ENCODE measurements around the gene ZNF428.

ZNF428 gene

GRCh38 chr19:43667126-43667875 lies 47.9 kb upstream of the ZNF428 start:
- Histone ChIP-seq H3K9me3 (ENCODE audit: control insufficient read depth, insufficient read depth, low read length) (no peaks in the 10 kb centered on the region), H3K9me2 (replicated peaks; ENCODE audit: control insufficient read depth, low read length) (no peaks in the 10 kb centered on the region), H3K4me3 (ENCODE audit: low read length) (peak overlapping the region; percentile 54), H3K36me3 (ENCODE audit: control insufficient read depth, low read length) (no peaks in the 10 kb centered on the region), H3K79me2 (ENCODE audit: control insufficient read depth, low read length) (no peaks in the 10 kb centered on the region), H3F3A (ENCODE audit: control insufficient read depth, insufficient read depth) (no peaks in the 10 kb centered on the region), H3K27ac (ENCODE audit: low read depth, low read length) (no peak overlapping the region), H4K20me1 (ENCODE audit: control insufficient read depth, insufficient read depth, low read depth, low read length) (no peaks in the 10 kb centered on the region), H3K27me3 (ENCODE audit: control insufficient read depth, low read length) (peaks cover 30% of the 10 kb centered on the region), H3K4me2 (ENCODE audit: low read length) (peak overlapping the region; percentile 62; the same call in 1 of the 2 replicates), H3K4me1 (ENCODE audit: control insufficient read depth, low read length) (peaks cover 29% of the 10 kb centered on the region)
- TF ChIP-seq EZH2phosphoT487 (IDR thresholded peaks at IDR 0.05; ENCODE audit: borderline replicate concordance, low read length) = no peak
- TF ChIP-seq, protein P1, sequence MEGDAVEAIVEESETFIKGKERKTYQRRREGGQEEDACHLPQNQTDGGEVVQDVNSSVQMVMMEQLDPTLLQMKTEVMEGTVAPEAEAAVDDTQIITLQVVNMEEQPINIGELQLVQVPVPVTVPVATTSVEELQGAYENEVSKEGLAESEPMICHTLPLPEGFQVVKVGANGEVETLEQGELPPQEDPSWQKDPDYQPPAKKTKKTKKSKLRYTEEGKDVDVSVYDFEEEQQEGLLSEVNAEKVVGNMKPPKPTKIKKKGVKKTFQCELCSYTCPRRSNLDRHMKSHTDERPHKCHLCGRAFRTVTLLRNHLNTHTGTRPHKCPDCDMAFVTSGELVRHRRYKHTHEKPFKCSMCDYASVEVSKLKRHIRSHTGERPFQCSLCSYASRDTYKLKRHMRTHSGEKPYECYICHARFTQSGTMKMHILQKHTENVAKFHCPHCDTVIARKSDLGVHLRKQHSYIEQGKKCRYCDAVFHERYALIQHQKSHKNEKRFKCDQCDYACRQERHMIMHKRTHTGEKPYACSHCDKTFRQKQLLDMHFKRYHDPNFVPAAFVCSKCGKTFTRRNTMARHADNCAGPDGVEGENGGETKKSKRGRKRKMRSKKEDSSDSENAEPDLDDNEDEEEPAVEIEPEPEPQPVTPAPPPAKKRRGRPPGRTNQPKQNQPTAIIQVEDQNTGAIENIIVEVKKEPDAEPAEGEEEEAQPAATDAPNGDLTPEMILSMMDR (IDR thresholded peaks at IDR 0.05; ENCODE audit: low read depth, low read length, poor library complexity, severe bottlenecking) = no peak

DNA sequence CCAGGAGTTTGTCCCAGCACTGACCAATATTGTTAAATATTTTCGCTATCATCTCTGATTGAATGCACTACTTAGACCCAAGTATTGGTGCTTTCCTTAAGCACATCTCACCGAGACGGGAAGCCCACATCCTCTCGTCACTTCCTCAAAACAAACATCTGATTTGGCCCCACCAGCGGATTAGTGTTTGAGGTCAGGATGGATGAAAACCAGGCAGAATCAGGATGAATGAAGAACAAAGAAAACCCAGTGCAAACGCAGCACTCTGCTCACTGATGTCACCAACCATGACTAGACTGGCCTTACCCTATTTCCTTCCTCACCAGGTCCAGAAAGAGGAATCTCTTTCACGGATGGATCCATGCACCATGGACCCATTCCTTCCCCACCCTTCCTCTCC lies 44.6 kb upstream of the ZNF428 start:
- H3K4me3 ChIP-seq (ENCODE audit: low read length) = no peak overlapping the region

DNA sequence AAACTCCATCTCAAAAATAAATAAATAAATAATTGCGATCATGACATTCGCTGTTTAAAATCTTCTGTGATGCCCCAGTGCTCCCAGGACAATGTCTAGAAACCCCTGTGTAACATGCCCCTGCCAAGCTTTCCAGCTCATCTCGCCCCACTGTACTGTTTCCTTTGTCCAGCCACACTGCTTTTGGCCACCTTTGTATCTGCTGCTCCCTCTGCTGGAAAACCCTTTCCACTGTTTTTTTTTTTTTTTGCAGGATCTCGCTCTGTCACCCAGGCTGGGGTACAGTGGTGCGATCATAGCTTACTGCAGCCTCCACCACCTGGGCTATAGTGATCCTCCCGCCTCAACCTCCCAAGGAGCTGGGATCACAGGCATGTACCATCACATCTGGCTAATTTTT lies 43.1 kb upstream of the ZNF428 start:
- Histone ChIP-seq H3K27me3 (ENCODE audit: control insufficient read depth, low read length) (peaks cover 3% of the 10 kb centered on the region; the same call in 1 of the 2 replicates), H3K4me2 (ENCODE audit: low read length) (no peak overlapping the region), H3K79me2 (ENCODE audit: control insufficient read depth, low read length) (no peaks in the 10 kb centered on the region), H3K4me3 (ENCODE audit: low read length) (no peak overlapping the region), H3K9me3 (ENCODE audit: control insufficient read depth, insufficient read depth, low read length) (no peaks in the 10 kb centered on the region), H3K27ac (ENCODE audit: low read depth, low read length) (no peak overlapping the region), H3F3A (ENCODE audit: control insufficient read depth, insufficient read depth) (no peaks in the 10 kb centered on the region), H3K9me2 (replicated peaks; ENCODE audit: control insufficient read depth, low read length) (no peaks in the 10 kb centered on the region), H3K4me1 (ENCODE audit: control insufficient read depth, low read length) (peaks cover 7% of the 10 kb centered on the region), H3K36me3 (ENCODE audit: control insufficient read depth, low read length) (no peaks in the 10 kb centered on the region), H4K20me1 (ENCODE audit: control insufficient read depth, insufficient read depth, low read depth, low read length) (no peaks in the 10 kb centered on the region)
- TF ChIP-seq, protein P1 (IDR thresholded peaks at IDR 0.05; ENCODE audit: low read depth, low read length, poor library complexity, severe bottlenecking) = peak; percentile 22
- TF ChIP-seq EZH2phosphoT487 (IDR thresholded peaks at IDR 0.05; ENCODE audit: borderline replicate concordance, low read length) = no peak

More for the DNA sequence above, 44.6 kb upstream of the ZNF428 start:
- Histone ChIP-seq H3F3A (ENCODE audit: control insufficient read depth, insufficient read depth) (no peaks in the 10 kb centered on the region), H3K79me2 (ENCODE audit: control insufficient read depth, low read length) (no peaks in the 10 kb centered on the region), H3K27me3 (ENCODE audit: control insufficient read depth, low read length) (peaks cover 6% of the 10 kb centered on the region), H3K36me3 (ENCODE audit: control insufficient read depth, low read length) (no peaks in the 10 kb centered on the region), H3K4me2 (ENCODE audit: low read length) (peak overlapping the region; percentile 21; the same call in 1 of the 2 replicates), H3K27ac (ENCODE audit: low read depth, low read length) (no peak overlapping the region), H3K9me3 (ENCODE audit: control insufficient read depth, insufficient read depth, low read length) (no peaks in the 10 kb centered on the region), H4K20me1 (ENCODE audit: control insufficient read depth, insufficient read depth, low read depth, low read length) (no peaks in the 10 kb centered on the region), H3K9me2 (replicated peaks; ENCODE audit: control insufficient read depth, low read length) (no peaks in the 10 kb centered on the region), H3K4me1 (ENCODE audit: control insufficient read depth, low read length) (peaks cover 16% of the 10 kb centered on the region)
- no peak for TF ChIP-seq EZH2phosphoT487 (IDR thresholded peaks at IDR 0.05; ENCODE audit: borderline replicate concordance, low read length)
- TF ChIP-seq, protein P1 (IDR thresholded peaks at IDR 0.05; ENCODE audit: low read depth, low read length, poor library complexity, severe bottlenecking) = no peak
